Thoracic aorta (tissue), 2 donors: ENCODE data around the gene DDX1. TPM values are rescaled to one million over a fixed set of nuclear protein-coding genes. Genes with fewer than 3 reads are reported as not detected.

Experiments used
- ATAC-seq: fragments of 150-250 bp; one replicate; pipeline ENCODE4 v1.8.0; 2017; ENCODE audit warnings: low read depth; ENCODE audit not compliant: insufficient number of reproducible peaks, low FRiP score
- DNase-seq: peaks from one replicate; pipeline ENCODE4 v3.0.0-alpha.2; 2020; ENCODE audit warnings: low spot score
- H3K27ac ChIP-seq, 2 donors: fragments of 200-600 bp; sonication (generic); 1 replicate in 1 of 2; 2 replicates in 1 of 2; pipeline ENCODE4 v1.5.1; 2016; ENCODE audit warnings: mild to moderate bottlenecking in 2 of 2, moderate library complexity in 2 of 2
- H3K27me3 ChIP-seq: fragments of 200-600 bp; sonication (generic); replicated peaks from 2 replicates; pipeline ENCODE4 v1.6.0; 2016; ENCODE audit warnings: mild to moderate bottlenecking; ENCODE audit not compliant: insufficient read depth
- H3K36me3 ChIP-seq: fragments of 200-600 bp; sonication (generic); one replicate; pipeline ENCODE4 v1.5.1; 2016
- H3K4me1 ChIP-seq, 2 donors: fragments of 200-600 bp; sonication (generic); 1 replicate in 1 of 2; 2 replicates in 1 of 2; pipeline versions ENCODE4 v1.5.1 to v1.6.0; 2016; ENCODE audit warnings: low read depth in 2 of 2, mild to moderate bottlenecking in 1 of 2; ENCODE audit not compliant: control insufficient read depth in 1 of 2
- H3K4me3 ChIP-seq: fragments of 200-600 bp; sonication (generic); 2 replicates; pipeline ENCODE4 v1.5.1; 2016; ENCODE audit warnings: mild to moderate bottlenecking
- H3K9me3 ChIP-seq: fragments of 200-600 bp; sonication (generic); 2 replicates; pipeline ENCODE4 v1.5.1; 2016
- total RNA-seq, 2 donors: library from RNA; depleted of rRNA; stranded (reverse); fragments of >200 nt; gene quantifications; one replicate each; pipeline versions ENCODE4 v1.1.0 to v1.2.3, GENCODE V29; 2016
- TF ChIP-seq, protein P1 (sequence below): fragments of 200-600 bp; sonication (generic); IDR thresholded peaks from one replicate; pipeline ENCODE4 v1.5.1; 2019; ENCODE audit warnings: antibody characterized with exemption

The DDX1 gene
- total RNA-seq, 2 donors from 2014 or later = 58.3 to 61.3 TPM

DNA sequence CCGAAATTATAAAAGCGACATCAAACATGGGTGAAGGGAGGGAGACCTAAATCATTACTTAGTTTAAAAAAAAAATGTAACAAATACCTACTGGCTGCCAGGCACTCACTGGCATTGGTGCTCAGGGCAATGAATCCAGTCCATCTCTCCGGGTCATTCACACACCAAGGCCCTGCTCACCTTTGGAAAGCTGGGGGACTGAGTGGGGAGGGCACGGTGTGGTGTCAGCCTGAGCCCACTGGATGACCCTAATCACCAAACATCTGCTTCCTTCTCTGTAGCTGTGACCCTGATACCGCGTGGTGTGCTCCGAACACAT, 336 bp upstream of the DDX1 start:
- Histone ChIP-seq H3K4me1 (peaks cover 12 to 29% of the 10 kb centered on the region in 2 donors), H3K4me3 (peak overlapping the region; percentile 74), H3K27ac (peak overlapping the region; percentile 81 to 84), H3K27me3 (no peaks in the 10 kb centered on the region), H3K36me3 (no peaks in the 10 kb centered on the region), H3K9me3 (no peaks in the 10 kb centered on the region)
- DNase-seq (no peak), ATAC-seq (no peak)
- TF ChIP-seq, protein P1, sequence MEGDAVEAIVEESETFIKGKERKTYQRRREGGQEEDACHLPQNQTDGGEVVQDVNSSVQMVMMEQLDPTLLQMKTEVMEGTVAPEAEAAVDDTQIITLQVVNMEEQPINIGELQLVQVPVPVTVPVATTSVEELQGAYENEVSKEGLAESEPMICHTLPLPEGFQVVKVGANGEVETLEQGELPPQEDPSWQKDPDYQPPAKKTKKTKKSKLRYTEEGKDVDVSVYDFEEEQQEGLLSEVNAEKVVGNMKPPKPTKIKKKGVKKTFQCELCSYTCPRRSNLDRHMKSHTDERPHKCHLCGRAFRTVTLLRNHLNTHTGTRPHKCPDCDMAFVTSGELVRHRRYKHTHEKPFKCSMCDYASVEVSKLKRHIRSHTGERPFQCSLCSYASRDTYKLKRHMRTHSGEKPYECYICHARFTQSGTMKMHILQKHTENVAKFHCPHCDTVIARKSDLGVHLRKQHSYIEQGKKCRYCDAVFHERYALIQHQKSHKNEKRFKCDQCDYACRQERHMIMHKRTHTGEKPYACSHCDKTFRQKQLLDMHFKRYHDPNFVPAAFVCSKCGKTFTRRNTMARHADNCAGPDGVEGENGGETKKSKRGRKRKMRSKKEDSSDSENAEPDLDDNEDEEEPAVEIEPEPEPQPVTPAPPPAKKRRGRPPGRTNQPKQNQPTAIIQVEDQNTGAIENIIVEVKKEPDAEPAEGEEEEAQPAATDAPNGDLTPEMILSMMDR = no peak

DNA sequence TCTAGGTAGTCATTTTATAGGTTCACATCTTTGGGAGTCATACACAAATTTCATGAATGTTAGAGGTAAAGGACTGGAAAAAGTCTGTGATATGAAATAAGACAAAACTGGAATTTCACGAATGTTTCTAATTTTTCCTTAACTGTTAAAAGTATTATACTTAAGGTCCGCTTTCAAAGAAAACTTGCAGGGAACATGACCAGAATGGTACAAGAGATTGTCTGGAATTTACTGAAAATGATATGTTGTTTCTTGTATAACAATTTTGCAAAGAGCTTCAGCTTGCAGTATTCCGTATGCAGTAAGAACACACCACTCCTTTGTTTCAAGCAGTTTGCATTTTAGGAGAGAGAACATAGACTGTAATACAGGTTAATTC, 1.6 kb downstream of the DDX1 start:
- Histone ChIP-seq H3K27ac (no peak overlapping the region), H3K27me3 (no peaks in the 10 kb centered on the region), H3K36me3 (peaks cover 7% of the 10 kb centered on the region), H3K9me3 (no peaks in the 10 kb centered on the region), H3K4me3 (peak overlapping the region; percentile 74), H3K4me1 (peaks cover 12 to 29% of the 10 kb centered on the region in 2 donors)
- TF ChIP-seq, protein P1 = no peak
- DNase-seq (no peak), ATAC-seq (no peak)

DNA sequence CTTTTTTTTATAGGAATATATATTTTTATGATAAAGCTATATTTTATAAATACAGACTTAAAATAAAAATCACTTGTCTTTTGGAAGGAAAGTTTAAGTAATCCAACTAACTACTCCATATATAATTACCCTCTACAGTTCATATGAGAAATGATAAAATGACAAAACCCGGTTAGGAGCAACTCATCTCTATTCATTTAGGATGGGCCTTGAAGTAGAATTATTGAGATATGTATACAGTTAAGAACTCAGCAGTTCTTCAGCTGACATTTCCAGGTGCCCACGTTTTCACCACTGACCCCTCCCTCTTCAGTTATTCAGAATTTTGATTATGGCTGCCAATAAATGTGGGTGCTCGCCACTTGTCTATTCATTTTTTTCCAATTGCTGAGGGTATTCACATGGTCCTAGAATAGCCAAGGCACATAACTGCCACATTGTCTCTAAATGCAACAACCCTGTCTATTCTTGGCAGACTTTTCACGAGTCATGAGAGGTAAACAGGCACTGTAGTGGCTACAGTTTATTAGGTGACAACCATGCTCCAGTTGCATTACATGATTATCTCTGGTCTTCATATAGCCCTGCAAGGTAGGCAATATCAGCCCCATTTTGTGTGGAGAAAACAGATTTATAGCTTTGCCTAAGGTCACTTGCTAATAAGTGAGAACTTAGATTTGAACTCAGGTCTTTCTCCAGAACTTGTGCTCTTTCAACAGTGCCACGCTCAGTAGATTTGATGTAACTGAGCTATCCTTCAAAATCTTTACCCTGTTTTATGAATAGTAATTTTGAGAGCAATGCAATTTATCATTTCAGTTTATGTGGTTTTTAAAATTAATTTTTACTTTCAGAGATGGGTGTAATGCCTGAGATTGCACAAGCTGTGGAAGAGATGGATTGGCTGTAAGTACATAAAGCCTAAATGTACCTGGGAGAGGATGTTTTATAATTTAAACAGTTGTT, 2.9 kb downstream of the DDX1 start:
- H3K9me3 ChIP-seq = no peaks in the 10 kb centered on the region
- DNase-seq (no peak), ATAC-seq (no peak)
- no peak overlapping the region for H3K27ac ChIP-seq
- peaks cover 10% of the 10 kb centered on the region for H3K36me3 ChIP-seq
- TF ChIP-seq, protein P1 = no peak
- no peak overlapping the region for H3K4me3 ChIP-seq
- H3K4me1 ChIP-seq = peaks cover 12 to 29% of the 10 kb centered on the region in 2 donors
- no peaks in the 10 kb centered on the region for H3K27me3 ChIP-seq

DNA sequence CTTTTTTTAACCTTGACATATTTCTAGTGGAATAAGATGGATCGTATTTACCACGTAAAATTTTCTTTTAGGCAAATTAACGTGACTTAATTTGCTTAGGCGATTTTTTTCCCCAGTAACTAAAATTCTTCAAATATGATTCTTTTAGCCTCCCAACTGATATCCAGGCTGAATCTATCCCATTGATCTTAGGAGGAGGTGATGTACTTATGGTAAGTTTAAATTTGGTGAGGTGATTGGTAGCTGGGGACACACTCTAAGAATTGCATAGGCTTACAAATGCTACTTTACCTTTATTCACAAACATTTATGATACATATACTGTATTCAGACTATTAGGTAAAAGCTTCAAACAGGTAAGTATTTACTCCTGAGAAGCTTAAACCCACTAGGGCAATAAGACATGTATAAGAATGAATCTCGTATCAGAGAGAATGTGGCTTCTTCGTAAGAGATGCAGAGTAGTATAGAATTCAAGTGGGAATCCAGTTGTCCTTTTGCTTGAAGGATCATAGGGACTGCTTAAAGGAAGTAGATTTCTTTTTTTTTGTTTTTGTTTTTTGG, 3.8 kb downstream of the DDX1 start:
- Histone ChIP-seq H3K27ac (no peak overlapping the region), H3K27me3 (no peaks in the 10 kb centered on the region), H3K4me1 (peaks cover 12 to 29% of the 10 kb centered on the region in 2 donors), H3K36me3 (peaks cover 17% of the 10 kb centered on the region), H3K4me3 (no peak overlapping the region), H3K9me3 (no peaks in the 10 kb centered on the region)
- ATAC-seq (no peak), DNase-seq (no peak)
- TF ChIP-seq, protein P1 = no peak

DNA sequence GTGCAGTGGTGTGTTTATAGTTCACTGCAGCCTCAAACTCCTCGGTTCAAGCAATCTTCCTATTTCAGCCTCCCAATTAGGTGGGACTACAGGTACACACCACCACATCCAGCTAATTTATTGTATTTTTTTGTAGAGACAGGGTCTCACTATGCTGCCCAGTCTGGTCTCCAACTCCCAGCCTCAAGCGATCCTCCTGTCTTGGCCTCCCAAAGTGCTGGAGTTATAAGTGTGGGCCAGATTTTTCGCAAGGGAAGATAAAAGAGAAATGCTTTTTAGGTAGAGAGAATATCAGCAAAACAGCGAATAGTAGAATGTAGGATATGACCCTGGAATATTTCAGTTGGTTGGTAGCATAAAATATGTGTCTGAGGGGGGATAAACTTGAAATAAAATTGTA, 4.3 kb downstream of the DDX1 start:
- Histone ChIP-seq H3K36me3 (peaks cover 20% of the 10 kb centered on the region), H3K4me3 (no peak overlapping the region), H3K9me3 (no peaks in the 10 kb centered on the region), H3K4me1 (peaks cover 12 to 28% of the 10 kb centered on the region in 2 donors), H3K27ac (no peak overlapping the region), H3K27me3 (no peaks in the 10 kb centered on the region)
- TF ChIP-seq, protein P1 = no peak
- DNase-seq (no peak), ATAC-seq (no peak)
